H7 (cell line): Measurements from ENCODE around the gene HS1BP3. TPM values are rescaled to one million over a fixed set of nuclear protein-coding genes. Genes with fewer than 3 reads are reported as not detected.

Source experiments
- DNase-seq: peaks from one replicate; pipeline ENCODE4 v3.0.0; 2012
- H3K27me3 ChIP-seq: 2 replicates; pipeline ENCODE4 v1.6.0; 2011; ENCODE audit warnings: mild to moderate bottlenecking, low read length; ENCODE audit not compliant: control insufficient read depth, insufficient read depth
- H3K36me3 ChIP-seq: replicated peaks from 2 replicates; pipeline ENCODE4 v1.5.1; 2011; ENCODE audit warnings: low read length; ENCODE audit not compliant: control insufficient read depth, insufficient read depth
- H3K4me3 ChIP-seq: 2 replicates; pipeline ENCODE4 v1.5.1; 2011; ENCODE audit warnings: low read depth, mild to moderate bottlenecking, control low read depth, low read length, moderate library complexity; ENCODE audit not compliant: insufficient read depth
- total RNA-seq: library from RNA; depleted of rRNA; stranded (reverse); fragments of >200 nt; shearing (Covaris generic); gene quantifications from 2 replicates; pipeline ENCODE4 v1.2.3, GENCODE V29; 2014; rRNA removed

The HS1BP3 gene, protein sequence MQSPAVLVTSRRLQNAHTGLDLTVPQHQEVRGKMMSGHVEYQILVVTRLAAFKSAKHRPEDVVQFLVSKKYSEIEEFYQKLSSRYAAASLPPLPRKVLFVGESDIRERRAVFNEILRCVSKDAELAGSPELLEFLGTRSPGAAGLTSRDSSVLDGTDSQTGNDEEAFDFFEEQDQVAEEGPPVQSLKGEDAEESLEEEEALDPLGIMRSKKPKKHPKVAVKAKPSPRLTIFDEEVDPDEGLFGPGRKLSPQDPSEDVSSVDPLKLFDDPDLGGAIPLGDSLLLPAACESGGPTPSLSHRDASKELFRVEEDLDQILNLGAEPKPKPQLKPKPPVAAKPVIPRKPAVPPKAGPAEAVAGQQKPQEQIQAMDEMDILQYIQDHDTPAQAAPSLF
- total RNA-seq, result 30.2 and 41.3 TPM in 2 replicates

DNA sequence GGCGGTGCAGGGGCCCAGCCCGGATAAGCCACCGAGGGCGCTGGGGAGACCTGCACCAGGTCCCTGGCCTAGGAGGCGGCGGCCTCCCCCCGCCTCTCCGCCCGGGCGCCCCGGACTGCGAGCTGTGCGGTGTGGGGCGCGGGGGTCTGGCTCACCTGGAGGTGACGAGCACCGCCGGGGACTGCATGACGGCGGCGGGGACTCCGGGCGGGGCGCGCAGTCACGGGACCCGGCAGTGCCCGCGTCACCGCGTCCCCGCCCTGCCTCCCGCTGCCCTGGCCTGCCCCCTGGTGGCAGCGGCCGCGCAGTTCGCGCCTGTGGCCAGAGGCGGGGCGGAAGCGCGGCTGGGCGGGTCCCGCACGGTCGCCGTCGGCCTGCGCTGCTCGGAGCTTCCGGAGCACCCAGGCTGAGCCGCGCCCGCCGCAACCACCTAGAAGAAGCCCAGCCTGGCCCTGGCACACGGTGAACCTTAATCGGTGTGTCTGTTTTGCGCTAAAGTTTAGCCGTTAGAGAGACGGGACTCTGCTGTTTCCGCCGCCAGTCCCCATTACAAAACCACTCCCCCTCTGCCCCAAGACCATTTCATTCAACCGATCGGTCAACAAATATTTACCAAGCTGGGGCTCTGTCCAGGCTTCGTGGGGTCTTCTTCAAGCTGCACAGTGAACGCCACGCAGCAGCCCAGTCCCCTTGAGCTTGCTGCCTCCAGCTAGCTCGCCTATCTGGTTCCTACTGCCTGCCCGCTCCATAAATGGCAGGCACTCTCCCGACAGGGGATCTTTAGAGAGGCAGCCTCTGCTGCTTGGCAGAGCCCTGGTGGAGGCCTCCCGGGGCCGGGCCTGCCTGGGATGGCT, at the start of gene HS1BP3:
HS1BP3 (minus strand) TSS at position 222 of the 854 bp plus-strand sequence; CDS start at position 187, 35 bp downstream.
- Histone ChIP-seq H3K27me3 (peaks cover 3% of the 10 kb centered on the region), H3K36me3 (no peaks in the 10 kb centered on the region), H3K4me3 (peak within 1 kb of the TSS; percentile 84)
- DNase-seq, result peak; percentile 99

DNA sequence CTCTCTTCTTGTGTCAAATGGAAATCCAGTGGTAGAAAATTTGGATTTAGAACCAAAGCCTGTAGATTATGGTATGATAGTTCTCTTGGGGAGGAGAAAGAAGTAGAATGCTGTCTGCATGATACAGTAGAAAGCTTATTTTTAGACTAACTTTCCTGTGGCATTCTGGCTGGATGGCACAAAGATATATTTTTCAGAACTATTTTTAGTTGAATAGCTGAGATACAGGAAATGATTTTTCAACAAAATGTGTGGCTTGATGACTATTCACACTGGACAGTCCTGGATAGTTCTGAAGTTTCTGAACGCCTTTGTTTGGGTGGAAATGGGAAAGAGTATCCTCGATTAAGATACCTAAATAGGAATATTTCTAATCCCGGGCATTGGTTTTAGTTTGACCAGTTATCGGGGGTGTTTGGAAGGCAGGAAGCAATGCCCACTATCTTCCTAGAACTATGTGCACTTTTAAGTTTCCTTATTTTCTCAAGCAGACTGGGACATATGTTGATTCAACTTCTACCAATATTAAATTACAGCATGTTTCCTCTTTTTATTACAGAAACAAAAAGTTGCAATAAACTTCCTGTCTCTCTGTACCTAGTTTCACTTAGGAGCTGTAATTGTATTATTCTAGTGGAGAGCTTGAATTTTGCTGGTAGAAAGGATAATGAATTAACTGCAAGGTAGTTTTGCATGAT, 48.2 kb upstream of the HS1BP3 start:
- no peak for DNase-seq
- H3K27me3 ChIP-seq, result no peaks in the 10 kb centered on the region
- H3K4me3 ChIP-seq, result no peak overlapping the region
- H3K36me3 ChIP-seq, result no peaks in the 10 kb centered on the region

DNA sequence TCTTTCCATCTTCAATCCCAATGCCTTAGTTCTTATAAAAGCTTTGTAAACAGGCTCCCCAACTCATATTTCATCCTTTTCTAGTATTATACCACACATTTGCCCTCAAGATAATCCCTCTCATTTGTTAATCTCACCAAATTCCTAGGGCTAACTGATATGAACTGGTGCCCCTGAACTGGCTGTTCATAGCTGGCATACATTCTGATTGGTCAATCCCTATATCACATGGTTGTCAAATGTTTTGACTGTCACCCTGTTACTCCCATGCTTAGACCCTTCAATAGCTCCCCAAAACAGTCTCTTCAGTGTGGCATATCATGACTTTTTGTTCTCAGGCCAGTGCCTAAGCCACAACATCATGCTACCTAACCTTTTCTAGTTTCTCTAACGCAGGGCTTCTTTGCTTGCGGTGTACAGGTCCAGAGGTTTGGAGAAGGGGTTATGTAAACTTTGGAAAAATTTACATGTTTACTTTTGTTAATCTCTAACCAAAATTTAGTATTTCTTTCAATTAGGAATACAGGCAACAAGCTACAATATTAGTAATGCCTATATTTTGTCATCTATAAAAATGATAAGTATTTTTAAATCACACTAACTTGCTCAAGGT, 46.5 kb upstream of the HS1BP3 start:
- H3K4me3 ChIP-seq, result no peak overlapping the region
- DNase-seq, result no peak
- no peaks in the 10 kb centered on the region for H3K27me3 ChIP-seq
- H3K36me3 ChIP-seq, result no peaks in the 10 kb centered on the region

DNA sequence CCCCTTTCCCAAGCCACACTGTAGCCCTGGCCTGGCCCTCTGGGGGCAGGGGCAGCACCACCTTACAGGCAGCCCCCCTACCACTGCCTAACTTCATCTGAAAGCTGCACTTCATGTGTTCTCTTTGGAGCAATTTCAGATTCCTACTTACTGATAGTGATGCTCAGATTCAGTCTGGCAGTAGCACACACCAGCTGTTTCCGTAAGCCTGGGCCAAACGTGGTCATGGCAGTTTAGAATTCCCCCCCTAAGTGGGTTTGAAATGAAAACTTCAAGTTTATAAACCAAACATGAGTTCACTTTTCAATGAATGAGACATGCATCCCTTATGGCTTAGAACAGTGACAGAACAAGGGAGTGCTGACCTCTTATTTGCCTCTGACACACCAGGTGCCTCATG, 45.5 kb upstream of the HS1BP3 start:
- DNase-seq, result no peak
- H3K36me3 ChIP-seq, result no peaks in the 10 kb centered on the region
- H3K27me3 ChIP-seq, result no peaks in the 10 kb centered on the region
- H3K4me3 ChIP-seq, result no peak overlapping the region

DNA sequence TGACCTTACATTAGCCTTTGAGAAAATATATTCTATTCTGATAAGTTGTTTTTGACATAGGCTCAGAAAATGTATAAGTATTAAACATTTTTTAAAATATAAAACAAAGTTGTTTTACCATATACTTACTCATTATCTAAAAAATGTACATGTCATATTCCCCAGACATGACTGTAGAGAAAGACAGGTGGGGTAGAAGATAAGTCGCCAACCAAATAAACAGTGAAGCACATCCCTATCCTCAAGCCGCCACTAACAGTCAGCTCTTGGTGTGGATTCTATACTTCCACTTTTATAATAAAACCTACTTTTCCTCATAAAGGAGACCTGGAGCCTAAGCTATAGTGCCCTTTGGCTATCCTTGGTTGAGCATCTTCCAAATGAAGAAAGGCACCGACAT, 42.4 kb upstream of the HS1BP3 start:
- no peaks in the 10 kb centered on the region for H3K27me3 ChIP-seq
- H3K36me3 ChIP-seq, result no peaks in the 10 kb centered on the region
- no peak overlapping the region for H3K4me3 ChIP-seq
- no peak for DNase-seq

DNA sequence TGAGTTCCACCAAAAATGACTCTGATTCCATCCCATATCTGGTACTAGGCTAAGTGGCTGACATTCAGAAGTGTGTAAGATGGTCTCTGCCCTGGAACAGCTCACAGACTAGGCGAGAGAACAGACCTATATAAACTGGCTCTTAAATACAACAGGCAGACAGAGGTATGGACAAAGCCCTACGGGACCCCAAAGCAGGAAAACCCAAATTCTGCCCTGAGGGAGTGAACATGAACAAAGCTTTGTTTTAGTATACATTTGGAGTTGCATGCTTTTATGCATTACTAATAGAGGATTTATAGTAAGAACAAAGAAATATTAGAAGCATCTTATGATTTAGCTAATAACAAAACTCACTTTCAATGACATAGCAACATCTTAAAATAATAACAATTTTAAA, 41.2 kb upstream of the HS1BP3 start:
- DNase-seq, result no peak
- no peak overlapping the region for H3K4me3 ChIP-seq
- H3K36me3 ChIP-seq, result no peaks in the 10 kb centered on the region
- no peaks in the 10 kb centered on the region for H3K27me3 ChIP-seq

DNA sequence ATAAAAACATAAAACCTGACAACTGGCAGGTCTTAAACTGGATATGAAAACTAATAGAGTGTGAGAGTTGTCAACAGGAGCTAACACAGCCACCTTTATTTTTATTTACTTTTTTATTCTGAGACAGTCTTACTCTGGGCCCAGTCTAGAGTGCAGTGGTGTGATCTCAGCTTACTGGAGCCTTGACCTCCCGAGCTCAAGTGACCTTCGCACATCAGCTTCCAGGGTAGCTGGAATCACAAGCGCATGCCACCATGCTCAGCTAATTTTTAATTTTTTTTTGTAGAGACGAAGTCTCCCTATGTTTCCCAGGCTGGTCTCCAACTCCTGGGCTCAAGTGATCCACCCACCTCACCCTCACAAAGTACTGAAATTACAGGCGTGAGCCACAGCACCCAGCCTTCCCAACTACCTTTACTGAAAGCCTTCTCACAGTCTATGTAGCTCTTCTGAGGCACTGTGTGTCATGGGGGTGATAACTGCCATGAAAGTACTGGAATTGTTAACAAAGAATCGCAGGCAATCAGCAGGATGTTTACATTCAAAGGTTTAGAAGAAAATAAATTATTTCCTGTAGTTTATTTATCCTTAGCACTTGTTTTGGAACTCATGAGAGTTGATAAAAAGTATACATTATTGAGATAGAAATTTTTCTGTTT, 40.3 kb upstream of the HS1BP3 start:
- Histone ChIP-seq H3K4me3 (no peak overlapping the region), H3K36me3 (no peaks in the 10 kb centered on the region), H3K27me3 (no peaks in the 10 kb centered on the region)
- no peak for DNase-seq

DNA sequence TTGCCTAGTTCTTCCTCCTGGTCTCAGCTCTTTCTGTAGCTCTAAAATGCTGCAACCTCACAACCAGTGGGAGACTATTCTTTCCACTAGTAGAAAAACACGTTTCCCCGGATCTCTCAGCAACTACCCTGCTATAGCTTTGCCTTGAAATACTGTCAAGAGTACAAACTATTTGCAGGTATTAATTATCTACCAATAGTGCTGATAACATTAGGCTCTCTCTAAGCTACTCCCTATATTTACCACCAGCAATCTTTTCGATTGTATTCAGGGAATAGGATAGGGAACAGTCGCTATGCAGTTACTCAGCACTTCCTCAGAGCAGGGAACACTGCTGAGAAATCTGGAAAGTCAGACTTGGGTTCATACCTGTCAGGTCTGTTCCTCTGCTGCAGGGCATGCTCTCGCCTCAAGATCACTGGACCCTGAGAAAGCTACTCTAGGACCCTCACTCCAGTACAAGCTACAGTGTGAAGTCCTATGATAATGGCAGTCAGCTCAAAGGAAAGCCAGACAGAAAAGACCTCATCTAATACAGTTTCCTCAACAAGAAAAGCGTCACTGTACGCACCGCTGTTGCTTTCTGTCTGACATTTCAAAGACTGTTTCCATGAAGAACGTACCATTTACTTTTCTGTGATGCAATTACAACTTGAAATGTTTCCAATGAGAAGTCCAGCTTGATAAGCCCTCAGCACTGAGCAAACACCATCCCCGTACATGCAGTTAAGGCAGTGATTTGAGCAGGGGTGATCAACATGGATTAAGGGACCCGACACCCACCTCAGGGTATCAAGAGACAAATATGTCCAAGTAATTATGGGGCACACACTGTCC, 38.7 kb upstream of the HS1BP3 start:
- Histone ChIP-seq H3K27me3 (no peaks in the 10 kb centered on the region), H3K36me3 (no peaks in the 10 kb centered on the region), H3K4me3 (no peak overlapping the region)
- DNase-seq, result no peak

DNA sequence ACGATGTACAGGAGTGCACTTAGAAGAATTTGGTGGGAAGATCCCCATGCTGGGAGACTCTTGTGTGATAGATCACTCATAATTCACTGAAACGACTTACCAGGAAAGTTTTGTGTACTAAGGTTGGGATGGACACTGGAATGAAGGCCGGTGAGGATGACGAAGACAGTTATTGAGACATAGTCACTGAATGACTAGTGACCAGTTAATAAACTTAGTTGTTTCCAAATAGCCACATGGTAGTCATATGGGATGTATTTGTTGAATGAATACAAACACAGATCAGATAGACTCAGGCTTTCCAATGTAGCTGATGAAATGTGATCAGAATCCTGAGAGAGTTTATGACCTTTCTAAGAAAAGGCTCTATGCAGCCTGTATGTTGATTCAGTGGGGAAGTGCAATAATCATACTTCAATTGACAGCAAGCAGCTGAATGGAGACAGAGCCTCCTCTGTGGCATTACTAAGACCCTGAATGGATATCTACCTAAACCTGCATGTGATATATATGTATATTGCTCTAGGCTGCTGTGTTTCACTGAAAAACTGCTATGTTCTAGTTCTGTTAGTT, 36.4 kb upstream of the HS1BP3 start:
- H3K4me3 ChIP-seq, result no peak overlapping the region
- no peaks in the 10 kb centered on the region for H3K27me3 ChIP-seq
- H3K36me3 ChIP-seq, result no peaks in the 10 kb centered on the region
- DNase-seq, result no peak

DNA sequence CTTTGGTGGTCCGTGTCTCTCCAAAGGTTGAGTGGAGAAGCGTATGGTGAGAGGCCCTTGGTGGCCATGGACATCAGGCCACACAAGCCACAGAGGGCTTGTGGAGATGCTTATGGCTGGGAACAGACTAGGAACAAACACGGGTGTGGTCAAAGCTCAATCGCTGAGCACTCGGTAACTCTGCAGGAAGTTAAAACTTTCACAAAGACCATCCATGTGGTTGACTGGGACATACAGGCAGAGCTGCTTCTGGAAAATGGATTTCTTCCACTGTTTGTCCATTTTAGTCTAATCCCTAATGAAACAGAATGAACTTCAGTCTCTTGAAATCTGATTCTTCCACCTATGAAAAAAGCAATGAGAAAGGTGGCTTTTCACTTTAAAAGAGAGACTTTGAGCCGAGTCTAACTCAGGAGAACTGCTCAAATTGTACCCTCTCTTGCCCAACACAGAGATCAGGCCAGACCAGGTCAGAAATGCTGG, 33.7 kb upstream of the HS1BP3 start:
- Histone ChIP-seq H3K4me3 (no peak overlapping the region), H3K27me3 (no peaks in the 10 kb centered on the region), H3K36me3 (no peaks in the 10 kb centered on the region; the same call in none of the 2 replicates)
- no peak for DNase-seq

DNA sequence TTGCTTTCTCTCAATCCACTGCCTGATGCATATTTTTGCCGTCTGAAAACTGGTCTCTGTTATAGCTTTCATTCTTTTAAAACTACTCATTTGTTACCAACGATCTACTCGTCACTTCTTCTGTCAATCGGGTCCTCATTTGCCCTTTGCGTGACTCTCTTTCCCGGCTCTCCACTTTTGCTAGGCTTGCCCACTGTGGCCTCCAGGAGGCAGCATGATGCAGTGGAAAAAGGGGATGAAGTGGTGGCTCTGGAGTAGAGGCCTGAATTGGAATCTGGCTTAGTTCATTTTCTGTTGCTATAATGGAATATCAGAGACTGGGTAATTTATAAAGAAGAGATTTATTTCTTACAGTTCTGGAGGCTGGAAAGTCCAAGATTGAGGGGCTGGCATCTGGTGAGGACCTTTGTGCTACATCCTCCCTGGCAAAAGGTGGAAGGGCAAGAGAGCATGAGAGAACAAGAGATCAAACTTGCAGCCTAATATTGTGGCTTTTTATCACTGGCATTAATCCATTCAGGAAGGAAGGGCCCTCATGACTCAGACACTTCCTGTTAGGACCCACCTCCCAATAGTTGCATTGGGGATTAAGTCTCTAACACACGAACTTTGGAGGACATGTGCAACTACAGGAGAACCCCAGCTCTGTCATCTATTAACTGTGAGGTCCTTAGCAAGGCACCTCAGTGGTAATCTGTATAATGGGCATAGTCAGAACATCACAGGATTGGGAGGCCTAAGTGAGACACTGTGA, 31.4 kb upstream of the HS1BP3 start:
- Histone ChIP-seq H3K36me3 (no peaks in the 10 kb centered on the region; the same call in none of the 2 replicates), H3K27me3 (no peaks in the 10 kb centered on the region), H3K4me3 (no peak overlapping the region)
- peak; percentile 59 for DNase-seq

DNA sequence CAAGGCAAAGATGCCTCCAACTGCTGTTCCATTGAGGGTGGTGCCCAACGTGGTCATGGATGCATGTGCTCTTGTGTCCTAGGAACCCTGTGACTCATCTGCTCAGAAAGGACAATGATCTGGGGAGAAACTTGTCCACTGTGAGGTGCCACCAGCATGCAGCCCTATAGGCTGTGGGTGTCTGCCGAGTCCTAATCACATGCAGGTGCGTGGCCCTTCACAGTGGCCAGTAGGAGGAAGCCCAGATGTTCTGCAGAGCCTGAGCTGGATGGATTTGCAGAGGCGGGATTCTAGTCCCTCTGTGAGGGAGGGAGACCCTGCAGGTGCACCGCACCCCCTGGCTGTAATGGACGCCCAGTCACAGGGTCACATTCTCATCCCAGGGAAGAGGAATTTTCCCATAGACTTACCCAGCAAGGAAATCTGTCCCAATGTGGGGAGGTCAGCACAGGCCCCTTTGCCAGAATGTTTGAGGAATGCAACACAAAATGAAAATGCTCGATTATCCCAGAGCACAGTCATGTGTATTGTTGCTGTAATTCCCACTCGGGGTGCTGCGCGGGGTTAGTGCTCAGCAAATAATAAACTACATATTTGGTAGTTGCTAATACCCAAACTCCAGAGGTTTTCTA, 30.0 kb upstream of the HS1BP3 start:
- no peaks in the 10 kb centered on the region for H3K27me3 ChIP-seq
- no peak overlapping the region for H3K4me3 ChIP-seq
- H3K36me3 ChIP-seq, result no peaks in the 10 kb centered on the region; the same call in none of the 2 replicates
- DNase-seq, result no peak
